ENCODE data around the gene CPEB4.

CPEB4 gene

GRCh38 chr5:173950829-173951228 is 62.7 kb downstream of the CPEB4 start:
- DNase-seq (ENCODE audit: low spot score) = no peak
- TF ChIP-seq, protein P1, sequence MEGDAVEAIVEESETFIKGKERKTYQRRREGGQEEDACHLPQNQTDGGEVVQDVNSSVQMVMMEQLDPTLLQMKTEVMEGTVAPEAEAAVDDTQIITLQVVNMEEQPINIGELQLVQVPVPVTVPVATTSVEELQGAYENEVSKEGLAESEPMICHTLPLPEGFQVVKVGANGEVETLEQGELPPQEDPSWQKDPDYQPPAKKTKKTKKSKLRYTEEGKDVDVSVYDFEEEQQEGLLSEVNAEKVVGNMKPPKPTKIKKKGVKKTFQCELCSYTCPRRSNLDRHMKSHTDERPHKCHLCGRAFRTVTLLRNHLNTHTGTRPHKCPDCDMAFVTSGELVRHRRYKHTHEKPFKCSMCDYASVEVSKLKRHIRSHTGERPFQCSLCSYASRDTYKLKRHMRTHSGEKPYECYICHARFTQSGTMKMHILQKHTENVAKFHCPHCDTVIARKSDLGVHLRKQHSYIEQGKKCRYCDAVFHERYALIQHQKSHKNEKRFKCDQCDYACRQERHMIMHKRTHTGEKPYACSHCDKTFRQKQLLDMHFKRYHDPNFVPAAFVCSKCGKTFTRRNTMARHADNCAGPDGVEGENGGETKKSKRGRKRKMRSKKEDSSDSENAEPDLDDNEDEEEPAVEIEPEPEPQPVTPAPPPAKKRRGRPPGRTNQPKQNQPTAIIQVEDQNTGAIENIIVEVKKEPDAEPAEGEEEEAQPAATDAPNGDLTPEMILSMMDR (IDR thresholded peaks at IDR 0.05; ENCODE audit: extremely low read depth, missing control alignments) = no peak

GRCh38 chr5:173953528-173954090 is 65.5 kb downstream of the CPEB4 start:
- DNase-seq (ENCODE audit: low spot score) = no peak
- TF ChIP-seq, protein P1 (IDR thresholded peaks at IDR 0.05; ENCODE audit: extremely low read depth, missing control alignments) = no peak

DNA sequence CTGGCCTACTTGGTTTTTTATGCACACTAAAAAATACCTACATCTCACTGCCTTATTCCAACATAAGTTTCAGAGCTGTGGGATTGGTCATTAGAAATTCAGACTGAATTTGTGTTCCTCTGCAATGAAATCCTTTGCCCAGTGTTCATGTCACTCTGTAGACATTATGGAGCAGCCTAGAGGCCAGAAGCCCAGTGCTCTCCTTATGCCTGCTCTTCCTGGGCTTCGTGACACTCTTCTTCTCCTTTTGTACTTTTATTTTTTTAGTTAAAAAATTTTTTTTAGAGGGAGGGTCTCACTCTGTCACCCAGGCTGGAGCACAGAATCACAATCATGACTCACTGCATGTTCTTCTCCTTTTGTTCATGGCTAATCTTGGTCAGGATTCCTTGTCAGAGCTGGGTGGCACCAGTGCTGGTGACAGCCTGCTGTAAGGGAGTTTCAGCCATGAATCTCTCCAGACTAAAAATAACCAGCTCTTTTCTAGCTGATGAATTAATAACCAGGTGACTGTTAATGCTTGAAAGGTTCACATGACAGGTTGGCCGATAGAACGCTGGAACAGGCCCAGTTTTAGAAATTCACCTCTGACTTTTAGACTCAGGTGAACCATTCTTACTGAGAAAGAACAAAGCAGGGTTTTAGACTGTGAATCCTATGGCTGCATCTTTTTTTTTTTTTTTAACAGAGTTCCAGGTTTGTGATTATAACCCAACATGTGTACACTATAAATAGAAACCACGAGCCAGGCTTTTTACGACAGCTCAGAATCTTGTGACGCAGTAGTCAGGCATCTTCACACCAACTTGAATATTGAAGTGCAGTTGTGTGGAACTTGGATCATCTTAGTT is 66.7 kb downstream of the CPEB4 start:
- TF ChIP-seq, protein P1 (IDR thresholded peaks at IDR 0.05; ENCODE audit: extremely low read depth, missing control alignments) = no peak
- no peak for DNase-seq (ENCODE audit: low spot score)

DNA sequence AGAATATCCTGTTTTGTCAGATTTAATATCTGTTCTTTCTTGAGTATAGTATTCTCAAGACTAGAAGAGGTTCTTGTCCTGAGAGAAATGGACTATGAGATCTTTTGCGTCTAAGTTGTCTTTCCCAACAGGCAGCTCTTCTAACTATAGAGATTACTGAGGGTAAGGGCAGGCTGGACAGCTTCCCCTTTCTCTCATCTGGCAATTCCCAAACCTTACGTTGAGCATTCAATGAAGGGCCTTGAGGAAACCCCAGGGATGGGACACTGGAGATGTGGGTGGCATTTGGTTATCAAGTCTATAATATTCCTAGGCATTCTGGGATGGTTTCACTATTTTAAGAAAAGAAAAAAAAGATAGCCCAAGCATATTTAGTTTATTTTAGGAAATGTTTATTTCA is 72.8 kb downstream of the CPEB4 start:
- TF ChIP-seq, protein P1 (IDR thresholded peaks at IDR 0.05; ENCODE audit: extremely low read depth, missing control alignments) = no peak
- no peak for DNase-seq (ENCODE audit: low spot score)

- TF ChIP-seq, protein P1 (IDR thresholded peaks at IDR 0.05; ENCODE audit: extremely low read depth, missing control alignments) = no peak
Measured at GRCh38 chr5:173961418-173961817, 73.3 kb downstream of the CPEB4 start.

GRCh38 chr5:173962436-173962972 is 74.4 kb downstream of the CPEB4 start:
- TF ChIP-seq, protein P1 (IDR thresholded peaks at IDR 0.05; ENCODE audit: extremely low read depth, missing control alignments) = no peak

More at GRCh38 chr5:173961418-173961817, 73.3 kb downstream of the CPEB4 start:
- DNase-seq (ENCODE audit: low spot score) = no peak

GRCh38 chr5:173963182-173963838 is 75.2 kb downstream of the CPEB4 start:
- TF ChIP-seq, protein P1 (IDR thresholded peaks at IDR 0.05; ENCODE audit: extremely low read depth, missing control alignments) = no peak
- no peak for DNase-seq (ENCODE audit: low spot score)

More at GRCh38 chr5:173962436-173962972, 74.4 kb downstream of the CPEB4 start:
- DNase-seq (ENCODE audit: low spot score) = no peak

Data from GM20000 (cell line).